ENCODE data around the gene TBCD.
"Not testable (repeated sequence)": the region's sequence is repeated elsewhere in the genome, so short reads cannot be mapped to it uniquely, and the experiment has no call there.

TBCD gene

GRCh38 chr17:82967268-82968032 lies 215.6 kb downstream of the TBCD start:
- DNase-seq (ENCODE audit: low read depth in 2 of 2, low spot score in 1 of 2), result no peak

- not testable (repeated sequence) for DNase-seq (ENCODE audit: low read depth in 2 of 2, low spot score in 1 of 2)
Observed at GRCh38 chr17:82968033-82968841, 216.4 kb downstream of the TBCD start.

GRCh38 chr17:82970067-82970466 lies 218.2 kb downstream of the TBCD start:
- DNase-seq (ENCODE audit: low read depth in 2 of 2, low spot score in 1 of 2), result no peak

- DNase-seq (ENCODE audit: low read depth in 2 of 2, low spot score in 1 of 2), result no peak
Observed at GRCh38 chr17:82970818-82971590, 219.1 kb downstream of the TBCD start.

- DNase-seq (ENCODE audit: low read depth in 2 of 2, low spot score in 1 of 2), result no peak
Observed at GRCh38 chr17:82972836-82973372, 221.0 kb downstream of the TBCD start.

- no peak for DNase-seq (ENCODE audit: low read depth in 2 of 2, low spot score in 1 of 2)
Observed at GRCh38 chr17:82973456-82974135, 221.7 kb downstream of the TBCD start.

GRCh38 chr17:82974136-82974952 lies 222.5 kb downstream of the TBCD start:
- DNase-seq (ENCODE audit: low read depth in 2 of 2, low spot score in 1 of 2), result no peak

GRCh38 chr17:82976982-82977488 lies 225.2 kb downstream of the TBCD start:
- no peak for DNase-seq (ENCODE audit: low read depth in 2 of 2, low spot score in 1 of 2)

GRCh38 chr17:82977606-82978005 lies 225.7 kb downstream of the TBCD start:
- DNase-seq (ENCODE audit: low read depth in 2 of 2, low spot score in 1 of 2), result no peak

- DNase-seq (ENCODE audit: low read depth in 2 of 2, low spot score in 1 of 2), result no peak
Observed at GRCh38 chr17:82978765-82979349, 227.0 kb downstream of the TBCD start.

GRCh38 chr17:82979718-82980117 lies 227.9 kb downstream of the TBCD start:
- DNase-seq (ENCODE audit: low read depth in 2 of 2, low spot score in 1 of 2), result no peak

GRCh38 chr17:82980632-82981031 lies 228.8 kb downstream of the TBCD start:
- DNase-seq (ENCODE audit: low read depth in 2 of 2, low spot score in 1 of 2), result no peak

GRCh38 chr17:82981141-82981730 lies 229.4 kb downstream of the TBCD start:
- DNase-seq (ENCODE audit: low read depth in 2 of 2, low spot score in 1 of 2), result no peak

- no peak for DNase-seq (ENCODE audit: low read depth in 2 of 2, low spot score in 1 of 2)
Observed at GRCh38 chr17:82983510-82984248, 231.8 kb downstream of the TBCD start.

- DNase-seq (ENCODE audit: low read depth in 2 of 2, low spot score in 1 of 2), result not testable (repeated sequence)
Observed at GRCh38 chr17:82984249-82984617, 232.4 kb downstream of the TBCD start.

- no peak for DNase-seq (ENCODE audit: low read depth in 2 of 2, low spot score in 1 of 2)
Observed at GRCh38 chr17:82984751-82985427, 233.0 kb downstream of the TBCD start.

- DNase-seq (ENCODE audit: low read depth in 2 of 2, low spot score in 1 of 2), result no peak
Observed at GRCh38 chr17:82985428-82985805, 233.6 kb downstream of the TBCD start.

GRCh38 chr17:82985973-82986372 lies 234.1 kb downstream of the TBCD start:
- DNase-seq (ENCODE audit: low read depth in 2 of 2, low spot score in 1 of 2), result peak in 1 of 2 donors; percentile 24
